ENCODE measurements around the gene CD9.

- TF ChIP-seq CTCF (IDR thresholded peaks at IDR 0.05) (no peak), RAD21 (IDR thresholded peaks at IDR 0.05; ENCODE audit: low read length) (no peak)
Measured at GRCh38 chr12:6262211-6262610, 62.0 kb downstream of the CD9 start.
